Amniotic stem cell (primary cell): Measurements from ENCODE around the gene PPP1R3F.

Source experiments
- DNase-seq: peaks from one replicate; lab custom pipeline; 2025; lab: John Stamatoyannopoulos, UW

The PPP1R3F gene

DNA sequence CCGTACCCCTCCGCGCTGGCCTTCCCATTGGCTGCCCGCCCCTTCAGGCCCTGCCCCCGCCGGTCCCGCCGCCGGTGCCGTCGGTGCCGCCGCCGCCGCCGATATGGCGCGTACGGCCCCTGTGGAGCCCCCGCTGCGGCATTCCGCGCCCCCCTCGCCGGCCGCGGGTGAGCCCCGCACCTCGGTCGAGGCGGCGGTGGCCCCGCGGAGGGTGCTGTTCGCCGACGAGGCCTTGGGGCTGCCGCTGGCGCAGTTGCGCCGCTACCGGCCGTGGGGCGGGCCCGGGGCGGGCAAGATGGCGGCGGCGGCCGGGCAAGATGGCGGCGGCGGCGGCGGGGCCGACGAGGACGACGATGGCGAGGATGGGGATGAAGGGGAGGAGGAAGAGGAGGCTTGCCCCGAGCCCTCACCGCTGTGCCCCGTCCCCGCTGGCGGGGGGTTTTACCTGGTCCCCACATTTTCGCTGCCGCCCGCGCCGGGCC is at the start of gene PPP1R3F:
Gene PPP1R3F, plus strand, starts transcription at position 27 of the 482 bp plus-strand sequence. Its CDS starts 77 bp downstream, at position 104.
- DNase-seq: no peak

DNA sequence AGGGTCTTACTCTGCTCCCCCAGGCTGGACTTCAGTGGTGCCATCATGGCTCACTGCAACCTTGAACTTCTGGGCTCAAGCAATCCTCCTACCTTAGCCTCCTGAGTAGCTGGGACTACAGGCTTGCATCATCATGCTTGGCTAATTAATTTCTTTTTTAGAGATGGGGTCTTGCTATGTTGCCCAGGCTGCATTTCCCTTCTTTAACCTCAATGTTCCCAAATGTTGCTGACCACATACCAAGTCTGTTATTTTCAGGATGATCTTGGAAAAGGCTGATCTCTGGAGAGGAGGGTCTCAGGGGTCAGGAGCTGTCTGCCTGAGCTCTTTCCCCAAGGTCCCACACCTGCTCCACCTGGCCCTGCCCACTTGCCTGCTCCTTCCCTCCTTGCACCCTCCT is 49.5 kb upstream of the PPP1R3F start:
- no peak for DNase-seq

DNA sequence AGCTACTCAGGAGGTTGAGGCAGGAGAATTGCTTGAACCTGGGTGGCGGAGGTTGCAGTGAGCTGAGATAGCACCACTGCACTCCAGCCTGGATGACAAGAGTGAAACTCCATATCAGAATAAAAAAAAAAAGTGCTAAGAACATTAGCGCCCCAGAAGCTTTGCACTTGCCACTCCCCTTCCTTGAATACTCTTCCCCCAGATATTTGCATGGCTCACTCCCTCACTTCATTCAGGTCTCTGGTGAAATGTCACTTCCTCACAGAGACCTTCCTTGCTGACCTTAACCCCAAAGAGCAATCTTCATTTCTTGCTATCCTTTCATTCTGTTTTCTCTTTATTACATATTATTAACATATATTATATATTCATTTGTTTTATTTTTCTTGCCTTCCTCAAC is 47.7 kb upstream of the PPP1R3F start:
- DNase-seq: no peak

DNA sequence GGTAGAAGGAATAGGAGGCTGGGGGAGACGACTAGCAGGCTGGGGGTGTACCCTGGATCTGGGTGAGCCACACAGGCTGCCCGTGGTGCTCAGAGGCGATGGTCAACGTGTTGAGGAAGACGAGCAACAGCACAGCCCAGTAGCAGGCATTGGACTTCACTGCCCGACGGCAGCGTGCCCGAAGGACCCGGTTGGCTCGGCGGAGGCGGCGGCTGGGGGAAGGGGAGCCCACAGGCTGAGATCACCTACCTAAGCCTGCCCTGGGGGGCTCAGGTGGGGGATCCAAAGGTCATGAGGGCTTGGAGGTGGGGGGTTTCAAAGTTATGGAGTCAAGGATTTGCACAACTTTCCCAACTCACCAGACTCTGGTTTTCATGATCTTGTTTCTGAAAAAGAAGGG is 43.7 kb upstream of the PPP1R3F start:
- no peak for DNase-seq

- DNase-seq: no peak
Observed at GRCh38 chrX:49226946-49227345, 42.6 kb upstream of the PPP1R3F start.

DNA sequence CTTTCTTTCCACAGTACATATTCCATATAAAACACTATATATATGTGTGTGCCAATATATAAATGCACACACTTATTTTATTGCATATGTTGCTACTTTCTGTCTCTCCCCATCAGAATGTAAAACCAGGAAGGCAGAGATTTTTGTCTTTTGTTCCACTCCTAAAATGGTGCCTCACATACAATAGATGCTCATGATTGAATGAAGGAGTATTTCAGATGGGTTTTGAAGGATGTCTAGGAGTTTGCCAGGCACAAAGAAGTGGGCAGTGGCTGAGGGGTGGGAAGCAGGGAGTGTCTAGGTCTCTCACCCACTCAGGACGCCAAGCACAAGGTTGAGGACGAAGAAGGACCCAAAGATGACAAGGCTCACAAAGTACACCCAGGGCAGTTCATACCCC is 41.9 kb upstream of the PPP1R3F start:
- DNase-seq: no peak

DNA sequence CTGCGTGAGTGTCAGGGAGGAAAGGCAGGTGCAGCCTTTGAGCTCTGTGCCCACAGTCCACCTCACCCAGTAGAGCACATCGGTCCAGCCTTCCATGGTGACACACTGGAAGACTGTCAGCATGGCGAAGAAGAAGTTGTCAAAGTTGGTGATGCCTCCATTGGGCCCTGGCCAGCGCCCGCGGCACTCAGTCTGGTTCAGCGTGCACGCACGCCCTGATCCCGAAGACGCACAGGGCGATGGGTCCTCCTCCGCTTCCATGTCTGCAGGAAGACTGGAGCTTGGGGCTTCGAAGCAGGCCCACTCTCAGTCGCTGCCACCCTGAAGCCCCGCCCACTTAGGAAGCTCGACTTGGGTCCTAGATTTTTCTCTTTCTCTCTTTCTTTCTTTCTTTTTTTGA is 41.4 kb upstream of the PPP1R3F start:
- no peak for DNase-seq

DNA sequence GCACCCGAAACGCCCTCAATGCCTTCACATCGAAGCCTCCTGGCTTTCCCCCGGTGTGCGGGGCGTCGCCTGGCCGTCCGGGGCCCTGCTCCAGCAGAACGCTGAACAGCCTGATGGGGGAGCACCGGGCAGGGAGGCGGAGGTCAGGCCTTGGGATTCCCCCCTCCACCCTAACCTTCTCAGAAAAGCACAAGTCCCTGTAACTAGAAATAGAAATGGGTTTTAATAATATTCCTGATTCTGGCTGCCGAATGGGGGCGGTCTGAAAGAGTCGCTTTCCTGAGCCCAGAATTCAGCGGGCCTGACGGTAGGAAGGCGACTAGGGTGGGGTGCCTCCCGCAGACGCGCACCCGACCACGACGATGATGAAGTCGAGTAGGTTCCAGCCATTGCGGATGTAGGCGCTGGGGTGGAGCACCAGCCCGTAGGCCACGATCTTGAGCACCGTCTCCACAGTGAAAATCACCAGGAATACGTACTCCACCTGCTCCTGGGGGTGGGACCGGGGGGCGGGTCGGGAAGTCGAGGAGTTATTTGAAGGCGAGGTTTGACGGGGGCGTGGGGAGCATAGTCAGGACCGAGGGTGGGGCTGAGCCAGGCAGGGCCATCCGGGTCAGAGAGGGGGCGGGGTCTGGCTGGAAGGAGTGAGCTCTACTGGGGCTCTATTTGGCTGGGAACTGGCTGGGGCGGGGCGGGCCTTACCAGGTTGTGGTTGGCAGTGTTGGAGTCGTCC is 38.9 kb upstream of the PPP1R3F start:
- no peak for DNase-seq

DNA sequence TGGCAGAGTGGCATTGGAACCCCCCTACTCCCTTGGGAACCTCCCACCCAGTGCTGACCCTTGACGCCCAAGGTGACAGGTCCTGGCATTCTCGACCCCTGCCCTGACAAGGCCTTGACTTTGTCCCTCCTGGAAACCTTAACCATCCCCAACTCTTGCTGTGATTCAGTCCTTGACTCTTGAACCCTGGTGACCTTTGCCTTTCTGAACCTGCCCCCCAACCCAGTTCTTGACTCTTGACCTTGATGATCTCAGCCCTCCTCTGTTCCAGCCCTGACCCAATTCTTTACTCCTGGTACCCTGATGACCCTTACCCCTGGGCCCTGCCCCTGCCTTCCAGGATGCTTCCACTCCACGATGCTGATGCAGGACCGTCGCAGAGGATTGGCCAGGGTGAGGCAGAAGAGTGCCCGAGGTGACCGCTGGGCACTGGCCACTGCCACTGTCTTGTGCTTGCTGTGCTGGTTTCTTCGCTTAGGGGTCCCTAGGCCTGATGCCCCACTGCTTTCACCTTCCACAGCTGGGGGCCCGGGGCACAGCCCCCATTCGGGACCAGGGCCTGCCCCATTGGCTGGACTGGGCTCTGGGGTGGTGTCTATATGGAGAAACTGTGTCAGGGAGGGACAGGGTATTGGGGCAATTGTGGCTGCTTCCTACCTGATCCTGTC is 38.1 kb upstream of the PPP1R3F start:
- DNase-seq: no peak

- no peak for DNase-seq
Observed at GRCh38 chrX:49232525-49232924, 37.1 kb upstream of the PPP1R3F start.

DNA sequence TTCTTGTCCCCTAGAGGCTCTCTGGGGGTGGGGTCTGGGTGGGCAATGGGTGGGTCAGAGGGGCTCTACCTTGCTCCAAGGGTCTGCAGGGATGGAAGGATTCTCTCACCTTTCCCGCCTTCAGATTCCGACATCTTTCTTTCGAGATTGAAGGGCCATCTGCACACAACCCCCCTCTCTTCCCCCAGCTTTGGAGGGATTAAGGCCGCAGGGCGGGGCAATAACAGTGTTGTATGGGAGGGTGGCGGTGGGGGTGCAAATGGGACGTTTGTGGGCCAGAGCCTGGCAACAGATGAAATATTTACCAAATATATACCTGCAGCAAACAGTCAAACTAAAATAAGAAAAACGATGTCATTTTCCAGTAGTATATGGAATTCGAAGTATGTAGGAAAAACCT is 36.4 kb upstream of the PPP1R3F start, which contains the start of gene CACNA1F:
Gene CACNA1F, minus strand, starts transcription at position 165 of the 400 bp plus-strand sequence. Its CDS starts 31 bp downstream, at position 134.
- no peak for DNase-seq

DNA sequence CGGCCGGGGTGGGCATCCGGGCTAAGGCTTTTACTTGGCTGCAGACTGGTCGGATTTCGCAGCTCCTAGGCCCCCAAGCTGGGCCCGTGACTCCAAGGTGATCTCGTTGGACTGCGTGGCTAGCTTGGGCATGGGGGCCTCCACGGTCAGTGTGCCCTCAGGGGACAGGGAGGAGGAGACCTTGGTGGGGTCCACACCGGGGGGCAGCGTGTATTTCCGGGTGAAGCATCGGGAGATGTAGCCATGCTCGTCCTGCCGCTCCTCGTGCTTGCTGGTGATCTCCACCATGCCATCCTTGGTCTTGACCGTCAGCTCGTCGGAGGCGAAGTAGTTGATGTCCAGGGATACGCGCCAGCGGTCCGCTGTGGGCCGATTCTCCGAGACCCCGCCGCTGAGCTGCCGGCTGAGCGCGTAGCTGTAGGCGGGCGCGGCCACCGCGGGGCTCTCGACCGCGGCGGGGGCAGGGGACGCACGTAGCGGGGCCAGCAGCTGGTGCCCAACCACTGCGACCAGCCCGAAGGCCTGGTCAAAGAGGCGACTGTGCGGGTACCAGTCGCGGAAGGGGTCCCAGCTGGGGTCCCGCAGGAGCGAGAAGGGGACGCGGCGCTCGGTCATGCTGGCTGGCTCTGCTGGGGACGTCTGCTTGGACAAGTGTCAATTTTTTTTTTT is 35.6 kb upstream of the PPP1R3F start:
- no peak for DNase-seq

- DNase-seq: no peak
Observed at GRCh38 chrX:49237060-49237459, 32.5 kb upstream of the PPP1R3F start.

- no peak for DNase-seq
Observed at GRCh38 chrX:49238735-49239134, 30.9 kb upstream of the PPP1R3F start.

DNA sequence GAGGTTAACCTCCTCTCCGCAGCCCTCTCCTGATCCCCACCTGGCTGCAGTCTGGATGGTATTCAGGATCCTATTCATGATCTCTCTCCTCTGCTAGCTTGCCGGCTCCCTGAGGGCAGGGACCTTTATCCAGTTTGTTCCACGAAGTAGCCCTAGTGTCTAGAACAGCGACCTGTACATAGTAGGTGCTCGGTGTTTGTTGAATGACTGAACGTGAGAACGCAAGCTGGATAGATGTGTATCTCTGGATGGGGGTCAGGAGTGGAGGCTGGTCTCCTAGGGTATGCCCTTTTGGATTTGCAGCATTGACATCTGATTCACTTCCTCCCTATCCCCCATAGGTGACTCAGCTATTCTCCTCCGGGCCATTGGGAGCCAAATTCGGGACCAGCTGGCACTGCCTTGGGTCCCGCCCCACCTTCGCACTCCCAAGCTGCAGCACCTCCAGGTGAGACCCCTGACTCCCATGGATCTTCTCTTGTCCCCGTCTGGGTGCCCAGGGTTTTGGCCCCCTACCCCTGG is 27.0 kb upstream of the PPP1R3F start:
- DNase-seq: no peak

DNA sequence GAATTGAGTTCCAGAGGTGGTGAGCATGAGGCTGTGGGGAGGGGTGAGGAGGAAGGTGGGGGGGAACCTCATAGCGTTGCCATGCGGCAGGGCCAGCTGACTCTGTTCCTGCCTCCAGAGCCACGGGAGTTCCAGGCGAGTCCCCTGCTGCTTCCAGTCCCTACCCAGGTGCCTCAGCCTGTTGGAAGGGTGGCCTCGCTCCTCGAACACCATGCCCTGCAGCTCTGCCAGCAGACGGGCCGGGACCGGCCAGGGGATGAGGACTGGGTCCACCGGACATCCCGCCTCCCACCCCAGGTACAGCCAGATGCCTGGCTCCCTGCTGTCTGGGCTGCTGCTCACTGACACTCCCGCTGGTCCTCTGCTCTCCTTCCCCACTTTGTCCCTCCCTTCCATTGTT is 26.4 kb upstream of the PPP1R3F start:
- no peak for DNase-seq

- DNase-seq: no peak
Observed at GRCh38 chrX:49244207-49244606, 25.4 kb upstream of the PPP1R3F start.

- DNase-seq: no peak
Observed at GRCh38 chrX:49246541-49246940, 23.1 kb upstream of the PPP1R3F start.

DNA sequence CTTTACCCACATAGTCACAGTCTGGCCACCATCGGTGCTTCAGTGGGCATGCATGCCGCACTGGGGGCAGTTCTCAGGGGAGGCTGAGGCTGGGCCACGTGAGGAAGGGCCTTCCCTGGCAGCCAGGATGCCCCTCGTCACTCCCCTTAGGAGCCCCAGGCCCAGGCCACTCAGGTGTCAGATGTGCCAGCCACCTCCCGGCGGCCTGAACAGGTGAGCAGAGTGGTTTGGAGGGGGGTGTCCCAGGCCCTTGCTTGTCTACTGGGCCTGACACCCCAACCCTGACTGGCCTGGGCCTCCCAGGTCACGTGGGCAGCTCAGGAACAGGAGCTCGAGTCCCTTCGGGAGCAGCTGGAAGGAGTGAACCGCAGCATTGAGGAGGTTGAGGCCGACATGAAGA is 22.2 kb upstream of the PPP1R3F start:
- DNase-seq: no peak

GRCh38 chrX:49247916-49248811 is 21.4 kb upstream of the PPP1R3F start:
- DNase-seq: no peak

DNA sequence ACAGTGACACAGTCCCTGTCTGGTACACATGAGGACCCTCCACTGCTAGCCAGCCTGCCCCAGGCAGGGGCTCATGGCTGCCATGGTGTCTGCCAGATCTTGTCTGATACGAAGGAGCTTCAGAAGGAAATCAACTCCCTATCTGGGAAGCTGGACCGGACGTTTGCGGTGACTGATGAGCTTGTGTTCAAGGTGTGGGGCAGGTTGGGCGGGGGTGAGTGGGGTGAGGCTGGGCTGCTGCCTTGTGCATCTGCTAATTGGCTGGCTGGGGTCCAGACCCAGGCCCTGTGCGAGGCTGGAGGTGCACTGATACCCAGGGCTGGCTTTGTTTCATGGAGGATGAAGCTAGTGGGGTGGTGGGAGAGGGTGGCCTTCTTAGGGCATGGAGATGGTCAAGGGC is 20.5 kb upstream of the PPP1R3F start:
- no peak for DNase-seq

DNA sequence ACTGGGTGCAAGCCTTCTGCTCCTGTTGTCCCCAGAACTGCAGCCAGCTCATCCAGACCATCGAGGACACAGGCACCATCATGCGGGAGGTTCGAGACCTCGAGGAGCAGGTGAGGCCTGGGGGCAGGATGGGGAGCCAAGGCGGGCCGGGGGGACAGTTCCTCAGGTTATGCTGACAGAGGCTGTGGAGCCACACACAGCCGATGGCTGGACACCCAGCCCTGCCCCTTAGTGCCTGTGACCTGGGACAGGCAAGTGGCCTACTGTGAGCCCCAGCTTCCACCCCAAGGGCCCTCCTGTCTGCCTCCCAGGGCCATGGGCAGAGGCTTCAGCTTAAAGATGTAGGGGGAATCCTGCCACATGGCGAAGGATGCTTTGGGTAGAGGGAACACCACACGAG is 20.0 kb upstream of the PPP1R3F start:
- no peak for DNase-seq
